Ascending aorta (tissue), 2 donors: ENCODE results near the gene EIF3K. TPM values are rescaled to one million over a fixed set of nuclear protein-coding genes. Genes with fewer than 3 reads are reported as not detected.

ENCODE experiments used
- DNase-seq, 2 donors: peaks; one replicate each; pipeline ENCODE4 v3.0.0-alpha.2; 2019; ENCODE audit warnings: low spot score in 2 of 2
- H3K27ac ChIP-seq, 2 donors: fragments of 200-600 bp; sonication (generic); one replicate each; pipeline ENCODE4 v1.5.1; 2016 to 2017; ENCODE audit warnings: mild to moderate bottlenecking in 1 of 2
- H3K27me3 ChIP-seq: fragments of 200-600 bp; sonication (generic); one replicate; pipeline ENCODE4 v1.5.1; 2017
- H3K36me3 ChIP-seq, 2 donors: fragments of 200-600 bp; sonication (generic); one replicate each; pipeline ENCODE4 v1.5.1; 2016
- H3K4me1 ChIP-seq, 2 donors: fragments of 200-600 bp; sonication (generic); one replicate each; pipeline ENCODE4 v1.5.1; 2016 to 2017; ENCODE audit warnings: mild to moderate bottlenecking in 1 of 2
- H3K4me3 ChIP-seq, 2 donors: fragments of 200-600 bp; sonication (generic); one replicate each; pipeline ENCODE4 v1.5.1; 2016 to 2017; ENCODE audit warnings: mild to moderate bottlenecking in 1 of 2
- H3K9me3 ChIP-seq, 2 donors: fragments of 200-600 bp; sonication (generic); one replicate each; pipeline ENCODE4 v1.5.1; 2016
- CTCF ChIP-seq, 3 experiments: fragments of 200-600 bp in 2 of 3; fragments of 450-650 bp in 1 of 3; sonication (generic) in 2 of 3; IDR thresholded peaks; one replicate each; pipeline ENCODE4 v1.5.1; 2016 to 2019; ENCODE audit warnings: antibody characterized with exemption in 3 of 3, mild to moderate bottlenecking in 1 of 3, moderate library complexity in 1 of 3
- intact Hi-C: fragments of 100-400 bp; cut with DNase I; formaldehyde crosslinking; loops from one replicate; pipeline ENCODE4 v1.15.1; 2023
- total RNA-seq: library from RNA; depleted of rRNA; stranded (reverse); fragments of >200 nt; gene quantifications from one replicate; pipeline ENCODE4 v1.1.0, GENCODE V29; 2016

EIF3K gene
- total RNA-seq, 1 donor from 2014 or later = 696 TPM

GRCh38 chr19:38663957-38664502 lies 45.0 kb downstream of the EIF3K start:
- no peaks in the 10 kb centered on the region for H3K9me3 ChIP-seq
- H3K4me3 ChIP-seq = peak overlapping the region; percentile 23 to 45
- DNase-seq = peak in 1 of 2 donors; percentile 85
- intact Hi-C loops = no loop called here
- H3K27me3 ChIP-seq = no peaks in the 10 kb centered on the region
- H3K36me3 ChIP-seq = peaks cover 0 to 9% of the 10 kb centered on the region in 2 donors
- H3K4me1 ChIP-seq = peaks cover 68 to 97% of the 10 kb centered on the region in 2 donors
- H3K27ac ChIP-seq = peak overlapping the region; percentile 92 to 96
- no peak for TF ChIP-seq CTCF (IDR thresholded peaks at IDR 0.05)

- peak overlapping the region; percentile 92 to 96 for H3K27ac ChIP-seq
- no peak for TF ChIP-seq CTCF (IDR thresholded peaks at IDR 0.05)
- no peaks in the 10 kb centered on the region for H3K27me3 ChIP-seq
- intact Hi-C loops = no loop called here
- H3K4me1 ChIP-seq = peaks cover 65 to 97% of the 10 kb centered on the region in 2 donors
- H3K4me3 ChIP-seq = peak overlapping the region; percentile 23 to 45
- no peaks in the 10 kb centered on the region for H3K9me3 ChIP-seq
- H3K36me3 ChIP-seq = peaks cover 0 to 9% of the 10 kb centered on the region in 2 donors
- DNase-seq = no peak
Measured at GRCh38 chr19:38664503-38665211, 45.7 kb downstream of the EIF3K start.

- Histone ChIP-seq H3K9me3 (no peaks in the 10 kb centered on the region), H3K4me3 (peak overlapping the region in 1 of 2 donors; percentile 45), H3K4me1 (peaks cover 70 to 98% of the 10 kb centered on the region in 2 donors), H3K36me3 (peaks cover 0 to 9% of the 10 kb centered on the region in 2 donors), H3K27ac (peak overlapping the region; percentile 92 to 96), H3K27me3 (no peaks in the 10 kb centered on the region)
- intact Hi-C loops = no loop called here
- TF ChIP-seq CTCF (IDR thresholded peaks at IDR 0.05) = no peak
- no peak for DNase-seq
Measured at GRCh38 chr19:38665219-38665931, 46.4 kb downstream of the EIF3K start.

GRCh38 chr19:38665950-38666662 lies 47.1 kb downstream of the EIF3K start:
- DNase-seq = peak in 1 of 2 donors; percentile 95
- Histone ChIP-seq H3K4me3 (peak overlapping the region in 1 of 2 donors; percentile 8), H3K36me3 (peaks cover 0 to 3% of the 10 kb centered on the region in 2 donors), H3K4me1 (peaks cover 64 to 96% of the 10 kb centered on the region in 2 donors), H3K9me3 (no peaks in the 10 kb centered on the region), H3K27me3 (no peaks in the 10 kb centered on the region), H3K27ac (peak overlapping the region; percentile 92 to 96)
- TF ChIP-seq CTCF (IDR thresholded peaks at IDR 0.05) = no peak
- intact Hi-C loops = loop anchor here (2.0 kb wide), 2 partner anchors 13 to 27 kb away; no protein-coding TSS in a partner anchor
